K562 (cell line): ENCODE data around the gene ZBTB33. TPM values are rescaled to one million over a fixed set of nuclear protein-coding genes. Genes with fewer than 3 reads are reported as not detected.

Experiments
- ATAC-seq: fragments of 200-7000 bp; cut with Tn5 transposase; 3 replicates; pipeline ENCODE4 v1.9.1; 2020; ENCODE audit warnings: moderate library complexity
- BruUV-seq: library from RNA; stranded (reverse); fragments of 400-500 nt; replicated peaks from 2 replicates; lab custom pipeline; 2021; lab: Mats Ljungman, UMichigan
- CTCF ChIA-PET: fragments of 300-600 bp; formaldehyde crosslinking; extraction: SDS; loops from one replicate; lab custom pipeline; 2021; ENCODE audit warnings: low intra/inter-chr PET ratio; lab: Yijun Ruan, JAX
- POLR2A ChIA-PET: fragments of 300-600, 350-650 bp; sonication (Branson Sonifier 250); formaldehyde crosslinking; extraction: SDS; loops from one replicate; lab custom pipeline; 2021; ENCODE audit warnings: antibody characterized with exemption, inconsistent platforms; lab: Yijun Ruan, JAX
- DNase-seq, 4 experiments: peaks; one replicate each; pipeline versions ENCODE4 v3.0.0 to v3.0.0-alpha.2; 2011 to 2018; ENCODE audit warnings: low spot score in 3 of 4, mixed read lengths in 3 of 4; ENCODE audit errors: extremely low read depth in 1 of 4
- FAIRE-seq: peaks from 2 replicates; lab custom pipeline; 2011; peaks lifted over from hg19 to GRCh38; lab: Jason Lieb, UNC
- H2AFZ ChIP-seq: 2 replicates; pipeline ENCODE4 v1.6.0; 2011; ENCODE audit warnings: low read depth, low read length, control low read depth, inconsistent platforms
- H3K27ac ChIP-seq: fragments of 200-600 bp; 3 replicates; pipeline ENCODE4 v1.8.0; 2011; ENCODE audit warnings: low read depth, mild to moderate bottlenecking, control low read depth, inconsistent platforms, low read length, moderate library complexity, mixed read lengths; ENCODE audit errors: extremely low read depth
- H3K27me3 ChIP-seq, 2 experiments: fragments of 300-600 bp in 1 of 2; 2 replicates in 1 of 2; 3 replicates in 1 of 2; pipeline versions ENCODE4 v1.6.0 to v1.8.0; 2011; ENCODE audit warnings: inconsistent platforms in 2 of 2, low read length in 2 of 2, mild to moderate bottlenecking in 1 of 2, mixed read lengths in 1 of 2, moderate library complexity in 1 of 2; ENCODE audit not compliant: control insufficient read depth in 2 of 2, insufficient read depth in 2 of 2
- H3K36me3 ChIP-seq: fragments of 300-600 bp; 3 replicates; pipeline ENCODE4 v1.8.0; 2011; ENCODE audit warnings: mild to moderate bottlenecking, low read length, inconsistent platforms; ENCODE audit not compliant: control insufficient read depth, insufficient read depth
- H3K4me1 ChIP-seq, 2 experiments: fragments of 200-600 bp in 1 of 2; replicated peaks in 1 of 2; 2 replicates in 1 of 2; 3 replicates in 1 of 2; pipeline versions ENCODE4 v1.5.1 to v1.8.0; 2011; ENCODE audit warnings: inconsistent platforms in 2 of 2, low read length in 2 of 2, mild to moderate bottlenecking in 1 of 2, mixed read lengths in 1 of 2, moderate library complexity in 1 of 2; ENCODE audit not compliant: control insufficient read depth in 2 of 2, insufficient read depth in 2 of 2
- H3K4me2 ChIP-seq: 2 replicates; pipeline ENCODE4 v1.6.1; 2011; ENCODE audit warnings: low read length, control low read depth, inconsistent platforms, mixed read lengths; ENCODE audit not compliant: insufficient read depth
- H3K4me3 ChIP-seq: fragments of 200-600 bp; sonication (generic), shearing (Covaris generic); 2 replicates; pipeline ENCODE4 v1.5.1; 2016; ENCODE audit warnings: control low read depth, inconsistent platforms
- H3K79me2 ChIP-seq: fragments of 200-600 bp; 3 replicates; pipeline ENCODE4 v1.8.0; 2011; ENCODE audit warnings: low read length, inconsistent platforms; ENCODE audit not compliant: control insufficient read depth, insufficient read depth
- H3K9ac ChIP-seq, 2 experiments: 2 replicates each; pipeline versions ENCODE4 v1.6.0 to v1.6.1; 2011; ENCODE audit warnings: low read depth in 2 of 2, low read length in 2 of 2, control low read depth in 1 of 2, inconsistent platforms in 1 of 2, mild to moderate bottlenecking in 1 of 2, mixed read lengths in 1 of 2; ENCODE audit not compliant: insufficient read depth in 1 of 2
- H3K9me1 ChIP-seq: one replicate; pipeline ENCODE4 v1.6.0; 2011; ENCODE audit warnings: inconsistent platforms, mild to moderate bottlenecking, low read length, moderate library complexity; ENCODE audit not compliant: control insufficient read depth, insufficient read depth
- H3K9me3 ChIP-seq: replicated peaks from 2 replicates; pipeline ENCODE4 v1.5.1; 2011; ENCODE audit warnings: low read depth, low read length, inconsistent platforms; ENCODE audit not compliant: control insufficient read depth, insufficient read depth
- H4K20me1 ChIP-seq: replicated peaks from 2 replicates; pipeline ENCODE4 v1.6.1; 2011; ENCODE audit warnings: low read length, inconsistent platforms, mixed read lengths; ENCODE audit not compliant: control insufficient read depth, insufficient read depth
- ARID2 ChIP-seq: fragments of 450-650 bp; IDR thresholded peaks from 2 replicates; pipeline ENCODE4 v1.6.1; 2017; ENCODE audit warnings: antibody characterized with exemption, mild to moderate bottlenecking
- ARNT ChIP-seq, 2 experiments: fragments of 450-650 bp; IDR thresholded peaks; 2 replicates each; pipeline ENCODE4 v1.6.1; 2016; ENCODE audit warnings: mild to moderate bottlenecking in 1 of 2
- CSDE1 ChIP-seq, 2 experiments: fragments of 450-650 bp; IDR thresholded peaks; 2 replicates each; pipeline ENCODE4 v1.6.1; 2016; ENCODE audit warnings: mild to moderate bottlenecking in 1 of 2
- GATA2 ChIP-seq: sonication (generic); formaldehyde crosslinking; IDR thresholded peaks from 2 replicates; pipeline ENCODE4 v1.4.0; 2020; ENCODE audit warnings: mild to moderate bottlenecking, missing genetic modification reagents
- HDAC3 ChIP-seq: fragments of 450-650 bp; IDR thresholded peaks from 2 replicates; pipeline ENCODE4 v1.6.1; 2018; ENCODE audit warnings: borderline replicate concordance, mild to moderate bottlenecking, moderate library complexity; ENCODE audit not compliant: partially characterized antibody
- KAT7 ChIP-seq: sonication (generic); formaldehyde crosslinking; IDR thresholded peaks from 2 replicates; pipeline ENCODE4 v1.8.0; 2022; ENCODE audit warnings: missing genetic modification reagents, mild to moderate bottlenecking, borderline replicate concordance
- MTF1 ChIP-seq: fragments of 250-450 bp; sonication (Bioruptor Pico); IDR thresholded peaks from 2 replicates; pipeline ENCODE4 v1.9.0; 2021; ENCODE audit warnings: moderate library complexity, mild to moderate bottlenecking, inconsistent platforms, borderline replicate concordance
- NR2C2 ChIP-seq, 2 experiments: fragments of 200-800 bp in 1 of 2; sonication (Bioruptor generic) in 1 of 2; sonication (generic) in 1 of 2; formaldehyde crosslinking in 1 of 2; IDR thresholded peaks; 2 replicates each; pipeline versions ENCODE4 v1.6.1 to v1.8.0; 2016 to 2022; ENCODE audit warnings: mild to moderate bottlenecking in 1 of 2, missing compliant biosample characterization in 1 of 2, missing genetic modification characterization in 1 of 2, missing genetic modification reagents in 1 of 2
- PML ChIP-seq: IDR thresholded peaks from 2 replicates; pipeline ENCODE4 v1.6.1; 2012; ENCODE audit warnings: low read length, inconsistent platforms
- PTBP1 ChIP-seq: fragments of 200-400 bp; formaldehyde crosslinking; IDR thresholded peaks from 2 replicates; pipeline ENCODE4 v1.6.1; 2017; ENCODE audit warnings: low read depth, low read length
- SETDB1 ChIP-seq: IDR thresholded peaks from one replicate; pipeline ENCODE4 v1.6.1; 2012; ENCODE audit warnings: low read length, control low read depth, inconsistent platforms
- ZC3H4 ChIP-seq: sonication (generic); formaldehyde crosslinking; IDR thresholded peaks from 2 replicates; pipeline ENCODE4 v1.9.0; 2021; ENCODE audit warnings: missing genetic modification reagents, borderline replicate concordance
- ZNF140 ChIP-seq: fragments of 250-450 bp; sonication (Bioruptor Pico); IDR thresholded peaks from 2 replicates; pipeline ENCODE4 v1.8.0; 2021; ENCODE audit warnings: moderate library complexity, mild to moderate bottlenecking, inconsistent platforms
- ZNF24 ChIP-seq: fragments of 450-650 bp; IDR thresholded peaks from 2 replicates; pipeline ENCODE4 v1.6.1; 2016
- ZNF583 ChIP-seq: fragments of 250-450 bp; sonication (Bioruptor Pico); IDR thresholded peaks from 2 replicates; pipeline ENCODE4 v1.4.0; 2020
- ZSCAN32 ChIP-seq: fragments of 450-650 bp; formaldehyde crosslinking; IDR thresholded peaks from 2 replicates; pipeline ENCODE4 v1.4.0; 2020; ENCODE audit warnings: mild to moderate bottlenecking, moderate library complexity
- WGBS: fragments of 100-300 bp; shearing (Covaris generic); methylation state at CpG from one replicate; pipeline ENCODE4 v1.1.6; 2016; ENCODE audit warnings: low coverage, mixed read lengths; ENCODE audit not compliant: insufficient coverage; ENCODE audit errors: missing lambda C conversion rate; 5-methylcytosine and 5-hydroxymethylcytosine counted together
- in situ Hi-C: fragments of 300-500 bp; cut with MboI; formaldehyde crosslinking; loops from 4 replicates; pipeline ENCODE4 v1.15.0; 2018; ENCODE audit warnings: inconsistent platforms, mixed read lengths
- intact Hi-C: fragments of 100-400 bp; cut with micrococcal nuclease; formaldehyde crosslinking; loops from 2 replicates; pipeline ENCODE4 v1.14.2; 2022
- polyA plus RNA-seq, 8 experiments: library from polyadenylated mRNA; depleted of rRNA in 4 of 8; stranded (reverse) in 5 of 8; unstranded in 3 of 8; fragments of >200 nt; fragmentation: Nextera tagmentation in 2 of 8; fragmentation: Illumina TruSeq in 1 of 8; extraction: Ambion mirVana in 2 of 8; extraction: Trizol in 1 of 8; gene quantifications; 2 replicates each; pipeline versions ENCODE4 v1.2.1 to v1.2.3, GENCODE V29; 2011 to 2014; ENCODE audit warnings: inconsistent platforms in 1 of 8, missing spikeins in 1 of 8
- total RNA-seq, 7 experiments: library from RNA; depleted of rRNA in 6 of 7; stranded (reverse); fragments of >200 nt in 6 of 7; fragmentation: Illumina TruSeq in 2 of 7; extraction: Trizol in 2 of 7; gene quantifications; 2 replicates each; pipeline versions ENCODE4 v1.2.1 to v1.2.3, GENCODE V29; 2011 to 2021; ENCODE audit warnings: low replicate concordance in 1 of 7
- TF ChIP-seq, protein P1 (sequence below), 3 experiments: fragments of 200-800 bp in 1 of 3; sonication (Bioruptor generic) in 1 of 3; sonication (generic) in 1 of 3; formaldehyde crosslinking in 1 of 3; IDR thresholded peaks; 2 replicates each; pipeline versions ENCODE4 v1.6.1 to v1.8.0; 2016 to 2022; ENCODE audit warnings: mild to moderate bottlenecking in 2 of 3, missing compliant biosample characterization in 2 of 3, missing genetic modification characterization in 2 of 3, missing genetic modification reagents in 1 of 3
- TF ChIP-seq, protein P2 (sequence below): fragments of 250-450 bp; sonication (Bioruptor Pico); IDR thresholded peaks from 2 replicates; pipeline ENCODE4 v1.8.0; 2021; ENCODE audit warnings: borderline replicate concordance, mild to moderate bottlenecking, moderate library complexity; ENCODE audit not compliant: poor library complexity, severe bottlenecking

The ZBTB33 gene
- total and polyA plus RNA-seq, 9 of the 15 experiments (the other 6 are each of a cell fraction or from before 2014, with no cell fraction given), result 5.6 to 29.8 (median 15.6) TPM

DNA sequence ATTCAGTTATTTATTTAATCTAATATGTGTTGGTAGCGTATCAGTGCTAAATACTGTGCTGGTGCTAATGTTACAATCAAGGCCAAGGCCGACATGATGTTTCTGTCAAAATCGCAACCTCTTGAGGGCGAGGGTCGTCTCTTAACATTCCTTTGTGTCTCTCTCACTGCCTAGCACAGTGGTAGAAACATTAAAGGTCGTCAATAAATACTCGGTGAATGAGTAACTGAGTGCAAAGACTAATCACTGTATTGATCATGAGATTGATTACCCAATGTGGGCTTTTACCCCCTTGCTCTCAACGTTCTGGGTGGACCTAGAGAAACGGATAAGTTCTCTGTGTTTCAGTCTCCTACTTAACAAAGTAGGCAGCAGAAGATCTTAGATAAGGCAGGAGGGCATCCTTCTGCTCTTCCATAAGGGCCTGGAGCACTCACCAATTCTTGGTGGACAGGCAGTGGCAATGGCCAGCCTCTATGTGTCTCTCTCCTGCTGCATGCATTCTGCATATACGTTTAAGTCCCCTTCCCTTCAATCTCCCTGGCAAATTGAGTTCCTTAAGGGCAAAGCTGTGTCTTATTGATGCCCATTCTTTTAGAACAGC is 30.5 kb downstream of the ZBTB33 start:
- no peaks in the 10 kb centered on the region for H3K9me1 ChIP-seq
- CTCF ChIA-PET, result no interaction called here
- POLR2A ChIA-PET, result interaction anchor here (1.1 kb wide), 1 partner anchor 14 kb away, joined by 3 read pairs; no protein-coding TSS in a partner anchor
- intact Hi-C loops (no loop called here), in situ Hi-C loops (no loop called here)
- H3K36me3 ChIP-seq, result no peaks in the 10 kb centered on the region
- H3K4me3 ChIP-seq, result no peak overlapping the region
- H3K4me2 ChIP-seq, result no peak overlapping the region
- H4K20me1 ChIP-seq, result no peaks in the 10 kb centered on the region
- BruUV-seq, result no TSS peak
- WGBS, result 14% methylated on average over 10 of the region's 10 CpGs
- ATAC-seq (no peak), DNase-seq (no peak), FAIRE-seq (no peak)
- H3K4me1 ChIP-seq, result no peaks in the 10 kb centered on the region; a peak in 1 of 5 replicates
- no peak for TF ChIP-seq ARID2
- TF ChIP-seq ARNT (IDR thresholded peaks at IDR 0.05), result no peak
- no peak for TF ChIP-seq SETDB1
- TF ChIP-seq PML, result no peak
- no peak for TF ChIP-seq GATA2 (CRISPR knock-in tag)
- TF ChIP-seq ZNF140, result no peak
- TF ChIP-seq NR2C2 (CRISPR knock-in tag; IDR thresholded peaks at IDR 0.05), result no peak
- TF ChIP-seq NR2C2 (tag; IDR thresholded peaks at IDR 0.05), result no peak
- no peak for TF ChIP-seq ZNF24
- TF ChIP-seq PTBP1, result no peak
- TF ChIP-seq, protein P1, sequence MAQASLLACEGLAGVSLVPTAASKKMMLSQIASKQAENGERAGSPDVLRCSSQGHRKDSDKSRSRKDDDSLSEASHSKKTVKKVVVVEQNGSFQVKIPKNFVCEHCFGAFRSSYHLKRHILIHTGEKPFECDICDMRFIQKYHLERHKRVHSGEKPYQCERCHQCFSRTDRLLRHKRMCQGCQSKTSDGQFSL (CRISPR knock-in tag; IDR thresholded peaks at IDR 0.05), result no peak
- TF ChIP-seq, protein P1 (tag; IDR thresholded peaks at IDR 0.05), result no peak
- TF ChIP-seq HDAC3, result no peak
- TF ChIP-seq, protein P2, sequence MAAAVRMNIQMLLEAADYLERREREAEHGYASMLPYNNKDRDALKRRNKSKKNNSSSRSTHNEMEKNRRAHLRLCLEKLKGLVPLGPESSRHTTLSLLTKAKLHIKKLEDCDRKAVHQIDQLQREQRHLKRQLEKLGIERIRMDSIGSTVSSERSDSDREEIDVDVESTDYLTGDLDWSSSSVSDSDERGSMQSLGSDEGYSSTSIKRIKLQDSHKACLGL (CRISPR knock-in tag), result no peak
- no peak for TF ChIP-seq KAT7 (CRISPR knock-in tag)
- no peak for TF ChIP-seq ZSCAN32 (CRISPR knock-in tag)
- no peak for TF ChIP-seq MTF1 (CRISPR knock-in tag)
- no peak for TF ChIP-seq ZC3H4 (CRISPR knock-in tag)
- no peak for TF ChIP-seq ZNF583 (CRISPR knock-in tag)
- no peak for TF ChIP-seq CSDE1 (IDR thresholded peaks at IDR 0.05)
- no peaks in the 10 kb centered on the region for H3K27me3 ChIP-seq
- no peaks in the 10 kb centered on the region for H3K9me3 ChIP-seq
- no peak overlapping the region for H3K9ac ChIP-seq
- no peak overlapping the region for H3K27ac ChIP-seq
- no peaks in the 10 kb centered on the region for H3K79me2 ChIP-seq
- H2AFZ ChIP-seq, result no peak overlapping the region
